H1 (cell line): Measurements from ENCODE around the gene SDR39U1. TPM values are rescaled to one million over a fixed set of nuclear protein-coding genes. Genes with fewer than 3 reads are reported as not detected.

Source experiments
- CTCF ChIA-PET: fragments of 300-600 bp; sonication (Branson Sonifier 250); formaldehyde crosslinking; loops from one replicate; lab custom pipeline; 2021; ENCODE audit not compliant: partially characterized antibody; lab: Charles Lee
- POLR2A ChIA-PET: fragments of 300-600 bp; sonication (Branson Sonifier 250); formaldehyde crosslinking; loops from one replicate; lab custom pipeline; 2021; ENCODE audit warnings: inconsistent platforms; ENCODE audit not compliant: partially characterized antibody; lab: Charles Lee
- DNase-seq, 2 experiments: peaks; one replicate each; pipeline versions ENCODE4 v3.0.0 to v3.0.0-alpha.2; 2010 to 2022; ENCODE audit warnings: low spot score in 2 of 2, low read depth in 1 of 2, mixed read lengths in 1 of 2
- FAIRE-seq: peaks from 2 replicates; lab custom pipeline; 2011; peaks lifted over from hg19 to GRCh38; lab: Jason Lieb, UNC
- H2AFZ ChIP-seq: 2 replicates; pipeline ENCODE4 v1.8.1; 2012; ENCODE audit warnings: low read length, inconsistent platforms
- H2AK5ac ChIP-seq: 2 replicates; pipeline ENCODE4 v1.6.1; 2013; ENCODE audit warnings: low read depth, low read length
- H2BK120ac ChIP-seq: replicated peaks from 2 replicates; pipeline ENCODE3; 2013; ENCODE audit warnings: low read depth, low read length, inconsistent platforms
- H2BK12ac ChIP-seq: 2 replicates; pipeline ENCODE4 v1.6.1; 2013; ENCODE audit warnings: low read depth, low read length
- H2BK15ac ChIP-seq: 2 replicates; pipeline ENCODE4 v1.6.1; 2013; ENCODE audit warnings: low read length
- H2BK20ac ChIP-seq: 2 replicates; pipeline ENCODE4 v1.6.1; 2013; ENCODE audit warnings: low read length
- H2BK5ac ChIP-seq: 2 replicates; pipeline ENCODE4 v1.6.1; 2013; ENCODE audit warnings: low read depth, low read length
- H3K14ac ChIP-seq: 2 replicates; pipeline ENCODE4 v1.6.1; 2013; ENCODE audit warnings: inconsistent platforms; ENCODE audit not compliant: insufficient read length
- H3K18ac ChIP-seq: 2 replicates; pipeline ENCODE4 v1.6.1; 2013; ENCODE audit warnings: low read length; ENCODE audit errors: extremely low read depth
- H3K23ac ChIP-seq: 2 replicates; pipeline ENCODE4 v1.6.1; 2013; ENCODE audit warnings: inconsistent platforms; ENCODE audit not compliant: insufficient read length
- H3K23me2 ChIP-seq: 2 replicates; pipeline ENCODE4 v1.6.1; 2013; ENCODE audit warnings: low read depth, low read length
- H3K27ac ChIP-seq: 2 replicates; pipeline ENCODE4 v1.6.1; 2011; ENCODE audit warnings: low read depth, low read length, inconsistent platforms
- H3K27me3 ChIP-seq, 4 experiments: replicated peaks in 1 of 4; 1 replicate in 1 of 4; 2 replicates in 3 of 4; pipeline versions ENCODE4 v1.6.1 to v1.8.1; 2011 to 2013; ENCODE audit warnings: low read length in 3 of 4, mild to moderate bottlenecking in 3 of 4, inconsistent platforms in 2 of 4, mixed read lengths in 2 of 4, moderate library complexity in 1 of 4; ENCODE audit not compliant: control insufficient read depth in 3 of 4, insufficient read depth in 3 of 4; ENCODE audit errors: extremely low read depth in 1 of 4
- H3K36me3 ChIP-seq, 4 experiments: 2 replicates each; pipeline versions ENCODE4 v1.6.1 to v1.8.1; 2011 to 2013; ENCODE audit warnings: mild to moderate bottlenecking in 4 of 4, low read length in 3 of 4, moderate library complexity in 2 of 4, control low read depth in 1 of 4, inconsistent platforms in 1 of 4; ENCODE audit not compliant: insufficient read depth in 4 of 4, control insufficient read depth in 2 of 4
- H3K4ac ChIP-seq: replicated peaks from 2 replicates; pipeline ENCODE3; 2013; ENCODE audit warnings: low read length, low read depth, mixed read lengths, inconsistent platforms; ENCODE audit not compliant: insufficient read length
- H3K4me1 ChIP-seq, 4 experiments: replicated peaks in 1 of 4; 1 replicate in 1 of 4; 2 replicates in 3 of 4; pipeline versions ENCODE4 v1.6.1 to v1.8.1; 2011 to 2013; ENCODE audit warnings: low read length in 3 of 4, inconsistent platforms in 2 of 4, mixed read lengths in 1 of 4; ENCODE audit not compliant: insufficient read depth in 4 of 4, control insufficient read depth in 3 of 4
- H3K4me2 ChIP-seq, 2 experiments: 2 replicates each; pipeline versions ENCODE4 v1.6.1 to v1.8.1; 2011 to 2013; ENCODE audit warnings: low read depth in 2 of 2, low read length in 2 of 2, control low read depth in 1 of 2, inconsistent platforms in 1 of 2, mild to moderate bottlenecking in 1 of 2; ENCODE audit not compliant: insufficient read depth in 1 of 2
- H3K4me3 ChIP-seq, 4 experiments: fragments of 200-600, 300-600 bp in 1 of 4; sonication (generic), shearing (Covaris generic), sonication (Bioruptor Twin) in 1 of 4; 2 replicates each; pipeline versions ENCODE4 v1.5.1 to v1.8.1; 2011 to 2016; ENCODE audit warnings: low read length in 4 of 4, low read depth in 3 of 4, control low read depth in 2 of 4, inconsistent platforms in 2 of 4, mild to moderate bottlenecking in 2 of 4, mixed read lengths in 1 of 4, moderate library complexity in 1 of 4; ENCODE audit not compliant: insufficient read depth in 2 of 4; ENCODE audit errors: extremely low read depth in 1 of 4
- H3K56ac ChIP-seq: replicated peaks from 2 replicates; pipeline ENCODE3; 2013; ENCODE audit warnings: low read depth, mild to moderate bottlenecking, mixed read lengths, low read length, inconsistent platforms; ENCODE audit not compliant: insufficient read length
- H3K79me1 ChIP-seq: 2 replicates; pipeline ENCODE4 v1.6.1; 2013; ENCODE audit warnings: low read depth, low read length, control low read depth
- H3K79me2 ChIP-seq, 2 experiments: 2 replicates each; pipeline versions ENCODE4 v1.6.1 to v1.8.1; 2012 to 2013; ENCODE audit warnings: low read length in 2 of 2, mild to moderate bottlenecking in 2 of 2, inconsistent platforms in 1 of 2; ENCODE audit not compliant: insufficient read depth in 2 of 2, control insufficient read depth in 1 of 2
- H3K9ac ChIP-seq, 4 experiments: replicated peaks in 1 of 4; 1 replicate in 1 of 4; 2 replicates in 3 of 4; pipeline versions ENCODE4 v1.6.1 to v1.8.1; 2011 to 2013; ENCODE audit warnings: low read depth in 3 of 4, low read length in 3 of 4, control low read depth in 2 of 4, mild to moderate bottlenecking in 2 of 4, moderate library complexity in 2 of 4, inconsistent platforms in 1 of 4; ENCODE audit errors: extremely low read depth in 1 of 4
- H3K9me3 ChIP-seq, 2 experiments: 2 replicates each; pipeline versions ENCODE4 v1.6.1 to v1.8.1; 2012 to 2013; ENCODE audit warnings: mild to moderate bottlenecking in 2 of 2, moderate library complexity in 2 of 2, control low read depth in 1 of 2, inconsistent platforms in 1 of 2, low read depth in 1 of 2, low read length in 1 of 2, mixed read lengths in 1 of 2; ENCODE audit not compliant: insufficient read depth in 2 of 2
- H4K20me1 ChIP-seq, 2 experiments: replicated peaks in 1 of 2; 2 replicates each; pipeline versions ENCODE3 to v1.8.1; 2011 to 2013; ENCODE audit warnings: inconsistent platforms in 2 of 2, low read length in 2 of 2, mild to moderate bottlenecking in 1 of 2; ENCODE audit not compliant: insufficient read depth in 2 of 2, control insufficient read depth in 1 of 2
- H4K5ac ChIP-seq: 2 replicates; pipeline ENCODE4 v1.6.1; 2013; ENCODE audit warnings: low read length, low read depth, mixed read lengths, inconsistent platforms; ENCODE audit not compliant: insufficient read length
- H4K8ac ChIP-seq: 2 replicates; pipeline ENCODE4 v1.8.0; 2013; ENCODE audit warnings: mild to moderate bottlenecking, moderate library complexity, low read length, inconsistent platforms; ENCODE audit not compliant: insufficient read depth; ENCODE audit errors: extremely low read depth
- H4K91ac ChIP-seq: replicated peaks from 2 replicates; pipeline ENCODE3; 2013; ENCODE audit warnings: low read length, mixed read lengths, inconsistent platforms; ENCODE audit not compliant: insufficient read length
- BACH1 ChIP-seq: IDR thresholded peaks from 2 replicates; pipeline ENCODE4 v1.6.1; 2012; ENCODE audit warnings: low read length, improper control_type of control experiment
- CBX5 ChIP-seq: fragments of 300-800, 300-1000 bp; sonication (generic); IDR thresholded peaks from 2 replicates; pipeline ENCODE4 v1.7.1; 2016; ENCODE audit warnings: antibody characterized with exemption, low read length, low read depth
- CTBP2 ChIP-seq: IDR thresholded peaks from 2 replicates; pipeline ENCODE4 v1.7.0; 2011; ENCODE audit warnings: borderline replicate concordance, mild to moderate bottlenecking, moderate library complexity, mixed read lengths, low read length; ENCODE audit not compliant: insufficient read depth, insufficient read length
- KDM4A ChIP-seq: IDR thresholded peaks from one replicate; pipeline ENCODE4 v1.7.1; 2012; ENCODE audit warnings: low read depth, mild to moderate bottlenecking, moderate library complexity, low read length, inconsistent platforms; ENCODE audit not compliant: severe bottlenecking
- MAFK ChIP-seq: IDR thresholded peaks from 2 replicates; pipeline ENCODE4 v1.6.1; 2012; ENCODE audit warnings: low read depth, mild to moderate bottlenecking, improper control_type of control experiment, low read length
- NANOG ChIP-seq: IDR thresholded peaks from 2 replicates; pipeline ENCODE4 v1.6.1; 2011; ENCODE audit warnings: low read length, low read depth, mild to moderate bottlenecking, inconsistent platforms; ENCODE audit not compliant: insufficient read depth, poor library complexity, severe bottlenecking
- NRF1 ChIP-seq: IDR thresholded peaks from 2 replicates; pipeline ENCODE4 v1.6.1; 2011; ENCODE audit warnings: mild to moderate bottlenecking, low read depth, low read length, improper control_type of control experiment
- RBBP5 ChIP-seq: IDR thresholded peaks from 2 replicates; pipeline ENCODE4 v1.7.1; 2012; ENCODE audit warnings: low read depth, mild to moderate bottlenecking, inconsistent platforms, low read length, moderate library complexity, borderline replicate concordance
- SIN3A ChIP-seq, 2 experiments: IDR thresholded peaks in 1 of 2; conservative IDR thresholded peaks in 1 of 2; 2 replicates each; pipeline ENCODE4 v1.6.1; 2011 to 2012; ENCODE audit warnings: low read length in 2 of 2, improper control_type of control experiment in 1 of 2, low read depth in 1 of 2, mild to moderate bottlenecking in 1 of 2
- WGBS, 2 experiments: shearing (Covaris generic) in 1 of 2; methylation state at CpG; one replicate each; pipeline versions ENCODE4 v1.1.6 to v1.1.7; 2013 to 2015; ENCODE audit warnings: low lambda C conversion rate in 2 of 2, mixed read lengths in 2 of 2, inconsistent platforms in 1 of 2, low coverage in 1 of 2, missing lambda C conversion rate in 1 of 2; ENCODE audit not compliant: insufficient replicate concordance in 2 of 2, insufficient coverage in 1 of 2, insufficient read length in 1 of 2; ENCODE audit errors: extremely low coverage in 1 of 2, missing lambda C conversion rate in 1 of 2; 5-methylcytosine and 5-hydroxymethylcytosine counted together
- polyA plus RNA-seq, 7 experiments: library from polyadenylated mRNA; depleted of rRNA in 3 of 7; stranded (reverse) in 5 of 7; unstranded in 2 of 7; fragments of >200 nt in 5 of 7; fragments of 200-250 nt in 2 of 7; gene quantifications; 1 replicate in 5 of 7; 2 replicates in 1 of 7; 4 replicates in 1 of 7; pipeline versions ENCODE4 v1.2.1 to v1.2.3, GENCODE V29; 2011 to 2013; ENCODE audit warnings: missing spikeins in 2 of 7, mixed read lengths in 2 of 7
- total RNA-seq: library from RNA; stranded (reverse); fragmentation: NEBNext Ultra II Directional; extraction: Animal tissue kit (Norgen Biotek cat#: 25700); gene quantifications from 2 replicates; pipeline ENCODE4 v1.2.1, GENCODE V29; 2021

SDR39U1 gene
- total and polyA plus RNA-seq, 2 of the 8 experiments (the other 6 are each of a cell fraction or from before 2014, with no cell fraction given), result 46.7 to 98.8 TPM

- ChIA-PET CTCF (interaction anchor here (0.8 to 4.1 kb wide), 7 partner anchors 9 to 371 kb away, joined by 3 to 29 read pairs (median 8); partner anchors contain the start of genes CBLN3, CIDEB and KHNYN), POLR2A (interaction anchor here (1.0 to 4.5 kb wide), 6 partner anchors 10 to 651 kb away, joined by 3 to 34 read pairs (median 4); partner anchors contain the start of genes CBLN3, CIDEB and KHNYN)
- H2BK5ac ChIP-seq, result no peak overlapping the region
- H3K14ac ChIP-seq, result no peak overlapping the region
- H4K5ac ChIP-seq, result no peak overlapping the region
- H3K4me1 ChIP-seq, result no peaks in the 10 kb centered on the region; a peak in 2 of 7 replicates
- H3K79me1 ChIP-seq, result no peaks in the 10 kb centered on the region; the same call in 1 of the 2 replicates
- H2BK15ac ChIP-seq, result no peak overlapping the region
- no peak overlapping the region for H4K91ac ChIP-seq
- H3K79me2 ChIP-seq, result 0 out of 4 replicates have a peak, but pooled peaks cover 0 to 3% of the 10 kb centered on the region in 2 experiments
- no peak overlapping the region for H2AK5ac ChIP-seq
- WGBS, 2 experiments, result 92% methylated on average over 8 of the region's 8 CpGs; no CpG with 5 or more reads in 1 of the 2 experiments
- no peak overlapping the region for H3K56ac ChIP-seq
- no peak overlapping the region for H3K27ac ChIP-seq
- H3K18ac ChIP-seq, result no peak overlapping the region
- peaks cover 9% of the 10 kb centered on the region for H3K23me2 ChIP-seq
- no peaks in the 10 kb centered on the region for H3K9me3 ChIP-seq
- H2BK20ac ChIP-seq, result no peak overlapping the region
- no peak for DNase-seq
- no peak overlapping the region for H4K8ac ChIP-seq
- H3K36me3 ChIP-seq, result peaks cover 10 to 26% (median 12%) of the 10 kb centered on the region in 4 experiments; a peak in 7 of 8 replicates
- no peak overlapping the region for H3K23ac ChIP-seq
- no peak overlapping the region for H2BK12ac ChIP-seq
- H3K4me3 ChIP-seq, result no peak overlapping the region
- H2AFZ ChIP-seq, result no peak overlapping the region
- FAIRE-seq, result no peak
- no peaks in the 10 kb centered on the region for H3K27me3 ChIP-seq
- peak overlapping the region; percentile 76 to 96; a peak in 2 of 4 replicates for H3K4me2 ChIP-seq
- H2BK120ac ChIP-seq, result no peak overlapping the region
- H3K9ac ChIP-seq, result no peak overlapping the region
- no peak overlapping the region for H3K4ac ChIP-seq
- TF ChIP-seq KDM4A (no peak), CTBP2 (no peak), SIN3A (conservative IDR thresholded peaks at IDR 0.05 in 1 of 2, IDR thresholded peaks at IDR 0.05 in 1 of 2; ENCODE audit: low read depth in 1 of 2, low read length in 2 of 2) (no peak), CBX5 (no peak), BACH1 (no peak), NANOG (no peak), RBBP5 (no peak), NRF1 (no peak), MAFK (no peak)
- peaks cover 1 to 5% of the 10 kb centered on the region in 2 experiments for H4K20me1 ChIP-seq
Measured at GRCh38 chr14:24440606-24441399, 1.8 kb downstream of the SDR39U1 start.
